Suprapubic skin (tissue), 3 donors: ENCODE results near the gene GSG1L.

ENCODE experiments used
- EP300 ChIP-seq: sonication (generic); formaldehyde crosslinking; IDR thresholded peaks from one replicate; pipeline ENCODE4 v1.6.1; 2017; ENCODE audit warnings: antibody characterized with exemption
- POLR2A ChIP-seq, 2 donors: fragments of 450-650 bp; IDR thresholded peaks; one replicate each; pipeline ENCODE4 v1.6.1; 2017; ENCODE audit warnings: antibody characterized with exemption in 2 of 2, mild to moderate bottlenecking in 2 of 2, moderate library complexity in 2 of 2
- TF ChIP-seq, protein P1 (sequence below), 2 donors: fragments of 200-600 bp in 1 of 2; fragments of 450-650 bp in 1 of 2; sonication (generic) in 1 of 2; IDR thresholded peaks; one replicate each; pipeline ENCODE4 v1.5.1; 2016 to 2019; ENCODE audit warnings: antibody characterized with exemption in 2 of 2, mild to moderate bottlenecking in 1 of 2, moderate library complexity in 1 of 2

DNA sequence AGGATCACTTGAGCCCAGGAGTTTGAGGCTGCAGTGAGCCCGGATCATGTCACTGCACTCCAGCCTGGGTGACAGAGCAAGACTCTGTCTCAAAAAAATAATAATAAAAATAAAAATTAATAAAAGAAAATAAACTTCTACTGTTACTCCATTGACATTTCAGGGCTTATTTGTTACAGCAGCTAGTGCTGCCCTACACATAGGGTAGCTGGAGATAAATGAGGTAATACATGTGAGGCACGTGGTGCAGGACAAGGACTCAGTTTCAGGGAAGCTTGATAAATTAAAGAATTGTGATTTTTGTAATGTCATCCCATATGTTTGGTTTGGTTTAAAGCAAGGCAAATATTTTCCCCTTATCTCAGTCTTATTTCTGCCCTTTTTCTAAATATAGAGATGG, 80.3 kb downstream of the GSG1L start:
- TF ChIP-seq EP300 (no peak), POLR2A (IDR thresholded peaks at IDR 0.05) (no peak)
- TF ChIP-seq, protein P1, sequence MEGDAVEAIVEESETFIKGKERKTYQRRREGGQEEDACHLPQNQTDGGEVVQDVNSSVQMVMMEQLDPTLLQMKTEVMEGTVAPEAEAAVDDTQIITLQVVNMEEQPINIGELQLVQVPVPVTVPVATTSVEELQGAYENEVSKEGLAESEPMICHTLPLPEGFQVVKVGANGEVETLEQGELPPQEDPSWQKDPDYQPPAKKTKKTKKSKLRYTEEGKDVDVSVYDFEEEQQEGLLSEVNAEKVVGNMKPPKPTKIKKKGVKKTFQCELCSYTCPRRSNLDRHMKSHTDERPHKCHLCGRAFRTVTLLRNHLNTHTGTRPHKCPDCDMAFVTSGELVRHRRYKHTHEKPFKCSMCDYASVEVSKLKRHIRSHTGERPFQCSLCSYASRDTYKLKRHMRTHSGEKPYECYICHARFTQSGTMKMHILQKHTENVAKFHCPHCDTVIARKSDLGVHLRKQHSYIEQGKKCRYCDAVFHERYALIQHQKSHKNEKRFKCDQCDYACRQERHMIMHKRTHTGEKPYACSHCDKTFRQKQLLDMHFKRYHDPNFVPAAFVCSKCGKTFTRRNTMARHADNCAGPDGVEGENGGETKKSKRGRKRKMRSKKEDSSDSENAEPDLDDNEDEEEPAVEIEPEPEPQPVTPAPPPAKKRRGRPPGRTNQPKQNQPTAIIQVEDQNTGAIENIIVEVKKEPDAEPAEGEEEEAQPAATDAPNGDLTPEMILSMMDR (IDR thresholded peaks at IDR 0.05): no peak
